C4-2B (cell line): ENCODE data around the gene P2RY12.

Source experiments
- CTCF ChIP-seq: fragments of 450-650 bp; conservative IDR thresholded peaks from 2 replicates; pipeline ENCODE4 v1.5.1; 2017; ENCODE audit warnings: mild to moderate bottlenecking
- ZFX ChIP-seq: fragments of 450-650 bp; IDR thresholded peaks from 2 replicates; pipeline ENCODE4 v1.6.1; 2017

GRCh38 chr3:151350656-151351055 lies 33.9 kb downstream of the P2RY12 start:
- TF ChIP-seq CTCF = no peak
- no peak for TF ChIP-seq ZFX
